Neuron (in vitro differentiated cells): Measurements from ENCODE around the gene IL37.

Source experiments
- H2AFZ ChIP-seq: one replicate; pipeline ENCODE4 v1.6.1; 2013; ENCODE audit warnings: low read depth, mild to moderate bottlenecking, inconsistent platforms, low read length, moderate library complexity
- H3K27me3 ChIP-seq: one replicate; pipeline ENCODE4 v1.6.1; 2013; ENCODE audit warnings: low read length; ENCODE audit not compliant: insufficient read depth
- H3K36me3 ChIP-seq: one replicate; pipeline ENCODE4 v1.6.1; 2013; ENCODE audit warnings: low read length; ENCODE audit not compliant: insufficient read depth
- H3K4me1 ChIP-seq: one replicate; pipeline ENCODE4 v1.6.1; 2013; ENCODE audit warnings: low read length; ENCODE audit not compliant: insufficient read depth
- H3K4me3 ChIP-seq: 2 replicates; pipeline ENCODE4 v1.5.1; 2013; ENCODE audit warnings: mild to moderate bottlenecking, low read length, moderate library complexity
- H3K9me3 ChIP-seq: one replicate; pipeline ENCODE4 v1.6.1; 2013; ENCODE audit warnings: low read length

IL37 gene

DNA sequence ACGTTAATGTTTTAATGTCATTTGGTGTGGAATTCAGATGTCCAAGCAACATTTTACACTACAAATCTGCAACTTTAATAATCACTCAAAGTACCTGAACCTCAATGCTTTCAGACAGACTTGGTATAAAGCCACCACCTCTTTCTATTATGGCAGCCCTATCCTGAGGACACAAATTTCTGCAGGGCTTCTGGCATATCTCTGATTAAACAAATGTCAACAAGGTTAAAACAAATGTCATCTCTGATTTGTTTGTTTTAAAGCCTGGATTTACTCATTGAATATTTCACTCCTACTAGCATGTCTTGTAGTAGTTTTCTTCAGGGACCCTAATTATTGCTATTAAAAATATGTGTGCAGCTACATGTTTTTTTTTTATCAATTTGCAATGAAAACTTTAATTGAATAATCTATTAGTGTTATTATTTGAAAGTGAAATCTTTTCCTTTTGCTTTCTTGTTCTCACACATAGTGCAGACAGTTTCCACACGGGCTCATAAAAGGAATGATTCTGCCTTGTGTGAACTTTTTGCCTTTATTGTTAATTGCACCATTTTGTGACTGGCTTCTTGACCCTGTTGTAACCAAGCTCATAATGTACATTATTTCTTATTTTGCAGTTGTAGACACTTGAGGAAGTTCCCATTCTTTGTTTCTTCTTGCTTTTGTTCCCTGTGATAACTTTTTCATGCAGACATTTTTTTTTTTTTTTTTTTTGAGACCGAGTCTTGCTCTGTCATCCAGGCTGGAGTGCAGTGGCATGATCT is 30.1 kb downstream of the IL37 start:
- Histone ChIP-seq H2AFZ (no peak overlapping the region), H3K36me3 (no peaks in the 10 kb centered on the region), H3K4me1 (no peaks in the 10 kb centered on the region), H3K9me3 (no peaks in the 10 kb centered on the region), H3K4me3 (no peak overlapping the region), H3K27me3 (peaks cover 7% of the 10 kb centered on the region)

DNA sequence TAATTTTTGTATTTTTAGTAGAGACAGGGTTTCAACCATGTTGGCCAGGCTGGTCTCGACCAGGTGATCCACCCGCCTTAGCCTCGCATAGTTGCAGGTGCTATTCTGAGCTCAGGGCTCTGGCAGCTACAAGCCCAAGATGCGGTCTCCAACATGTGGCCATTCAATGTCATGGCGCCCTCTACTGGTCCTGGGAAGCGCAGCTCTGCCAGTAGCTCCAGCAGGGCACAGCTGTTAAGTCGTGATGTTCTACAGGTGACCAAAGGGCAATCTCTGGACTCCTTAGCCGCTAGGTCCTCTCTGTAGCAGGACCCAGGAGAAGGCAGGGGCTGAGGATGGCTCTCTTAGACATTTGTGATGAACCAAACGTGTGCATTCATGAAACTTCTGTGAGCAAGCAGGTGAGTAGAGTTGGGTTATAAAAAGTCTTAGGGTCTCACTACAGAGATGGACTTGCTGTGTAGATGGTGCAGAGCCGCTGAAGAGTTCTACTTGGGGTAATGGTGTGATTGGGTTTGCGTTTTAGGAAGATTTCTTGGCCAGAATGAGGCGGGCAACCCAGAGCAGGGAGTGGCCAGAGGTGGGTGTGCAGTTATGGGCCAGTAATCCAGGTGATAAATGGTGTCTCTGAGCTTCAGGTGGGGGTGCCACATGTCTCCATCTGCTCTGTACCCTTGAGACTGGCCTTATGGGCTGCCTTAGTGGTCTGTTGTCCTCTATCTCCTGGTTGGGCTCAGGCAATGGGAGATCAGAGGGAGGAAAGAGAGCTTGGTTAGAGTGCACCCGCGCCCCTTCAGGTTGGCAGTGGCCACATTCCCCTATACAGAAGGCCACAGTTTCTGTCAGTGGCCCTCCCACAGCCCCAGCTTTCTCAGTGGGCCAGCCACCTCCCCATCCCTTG is 31.0 kb downstream of the IL37 start:
- no peaks in the 10 kb centered on the region for H3K9me3 ChIP-seq
- no peak overlapping the region for H2AFZ ChIP-seq
- no peaks in the 10 kb centered on the region for H3K4me1 ChIP-seq
- H3K4me3 ChIP-seq = no peak overlapping the region
- H3K36me3 ChIP-seq = no peaks in the 10 kb centered on the region
- peaks cover 7% of the 10 kb centered on the region for H3K27me3 ChIP-seq

- H3K27me3 ChIP-seq = peaks cover 7% of the 10 kb centered on the region
- H3K9me3 ChIP-seq = no peaks in the 10 kb centered on the region
- no peaks in the 10 kb centered on the region for H3K36me3 ChIP-seq
- H2AFZ ChIP-seq = no peak overlapping the region
- no peak overlapping the region for H3K4me3 ChIP-seq
- no peaks in the 10 kb centered on the region for H3K4me1 ChIP-seq
Measured at GRCh38 chr2:112942654-112943002, 31.7 kb downstream of the IL37 start.

DNA sequence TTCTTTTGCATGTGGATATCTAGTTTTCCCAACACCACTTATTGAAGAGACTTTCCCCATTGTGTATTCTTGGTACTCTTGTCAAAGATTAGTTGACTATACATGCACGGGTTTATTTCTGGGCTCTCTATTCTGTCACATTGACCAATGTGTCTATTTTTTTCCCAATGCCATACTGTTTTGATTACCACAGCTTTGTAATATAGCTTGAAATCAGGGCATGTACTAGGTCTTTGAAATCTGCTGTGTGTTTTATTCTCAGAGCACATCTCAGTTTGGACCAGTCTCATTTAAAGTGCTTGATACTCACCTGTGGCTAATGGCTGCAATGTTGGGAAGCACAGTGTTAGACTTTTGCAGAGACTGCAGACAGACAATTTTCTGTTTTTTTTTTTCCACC is 34.0 kb downstream of the IL37 start:
- H3K36me3 ChIP-seq = no peaks in the 10 kb centered on the region

DNA sequence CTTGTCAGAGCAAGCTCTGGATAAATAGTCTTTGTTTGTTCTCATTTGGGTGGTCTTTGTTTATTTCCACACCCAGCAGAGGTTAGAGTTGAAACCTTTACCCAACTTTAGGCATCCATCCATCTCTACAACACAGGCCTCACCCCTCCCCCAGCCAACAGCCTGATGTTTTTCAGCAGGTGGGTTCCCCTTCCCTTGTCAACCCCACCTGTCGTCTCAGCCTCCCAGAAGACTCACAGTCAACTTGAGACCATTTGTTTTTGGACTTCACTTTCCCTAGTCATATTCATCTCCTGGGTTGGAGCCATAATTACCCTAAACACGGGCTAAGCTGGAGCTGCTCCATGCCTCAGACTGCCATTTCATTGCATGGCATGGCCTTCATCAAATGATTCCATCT is 35.1 kb downstream of the IL37 start:
- H3K36me3 ChIP-seq = no peaks in the 10 kb centered on the region
- H3K27me3 ChIP-seq = no peaks in the 10 kb centered on the region
- H3K4me1 ChIP-seq = no peaks in the 10 kb centered on the region
- no peak overlapping the region for H3K4me3 ChIP-seq
- no peak overlapping the region for H2AFZ ChIP-seq
- H3K9me3 ChIP-seq = no peaks in the 10 kb centered on the region

More for the DNA sequence above, 34.0 kb downstream of the IL37 start:
- Histone ChIP-seq H3K27me3 (no peaks in the 10 kb centered on the region), H2AFZ (no peak overlapping the region), H3K9me3 (no peaks in the 10 kb centered on the region), H3K4me1 (no peaks in the 10 kb centered on the region), H3K4me3 (no peak overlapping the region)

- Histone ChIP-seq H2AFZ (no peak overlapping the region), H3K4me3 (no peak overlapping the region), H3K27me3 (no peaks in the 10 kb centered on the region), H3K4me1 (no peaks in the 10 kb centered on the region), H3K9me3 (no peaks in the 10 kb centered on the region), H3K36me3 (no peaks in the 10 kb centered on the region)
Measured at GRCh38 chr2:112947374-112947773, 36.4 kb downstream of the IL37 start.

GRCh38 chr2:112949456-112949855 is 38.5 kb downstream of the IL37 start:
- Histone ChIP-seq H2AFZ (no peak overlapping the region), H3K9me3 (no peaks in the 10 kb centered on the region), H3K36me3 (no peaks in the 10 kb centered on the region), H3K4me1 (no peaks in the 10 kb centered on the region), H3K4me3 (no peak overlapping the region), H3K27me3 (no peaks in the 10 kb centered on the region)

- Histone ChIP-seq H3K4me1 (no peaks in the 10 kb centered on the region), H3K9me3 (no peaks in the 10 kb centered on the region), H2AFZ (no peak overlapping the region)
Measured at GRCh38 chr2:112954364-112954763, 43.4 kb downstream of the IL37 start.

GRCh38 chr2:112957511-112957910 is 46.5 kb downstream of the IL37 start:
- Histone ChIP-seq H3K27me3 (no peaks in the 10 kb centered on the region), H3K4me1 (no peaks in the 10 kb centered on the region), H3K4me3 (no peak overlapping the region), H3K9me3 (no peaks in the 10 kb centered on the region), H3K36me3 (no peaks in the 10 kb centered on the region), H2AFZ (no peak overlapping the region)

More at GRCh38 chr2:112954364-112954763, 43.4 kb downstream of the IL37 start:
- no peaks in the 10 kb centered on the region for H3K27me3 ChIP-seq
- no peak overlapping the region for H3K4me3 ChIP-seq
- no peaks in the 10 kb centered on the region for H3K36me3 ChIP-seq

DNA sequence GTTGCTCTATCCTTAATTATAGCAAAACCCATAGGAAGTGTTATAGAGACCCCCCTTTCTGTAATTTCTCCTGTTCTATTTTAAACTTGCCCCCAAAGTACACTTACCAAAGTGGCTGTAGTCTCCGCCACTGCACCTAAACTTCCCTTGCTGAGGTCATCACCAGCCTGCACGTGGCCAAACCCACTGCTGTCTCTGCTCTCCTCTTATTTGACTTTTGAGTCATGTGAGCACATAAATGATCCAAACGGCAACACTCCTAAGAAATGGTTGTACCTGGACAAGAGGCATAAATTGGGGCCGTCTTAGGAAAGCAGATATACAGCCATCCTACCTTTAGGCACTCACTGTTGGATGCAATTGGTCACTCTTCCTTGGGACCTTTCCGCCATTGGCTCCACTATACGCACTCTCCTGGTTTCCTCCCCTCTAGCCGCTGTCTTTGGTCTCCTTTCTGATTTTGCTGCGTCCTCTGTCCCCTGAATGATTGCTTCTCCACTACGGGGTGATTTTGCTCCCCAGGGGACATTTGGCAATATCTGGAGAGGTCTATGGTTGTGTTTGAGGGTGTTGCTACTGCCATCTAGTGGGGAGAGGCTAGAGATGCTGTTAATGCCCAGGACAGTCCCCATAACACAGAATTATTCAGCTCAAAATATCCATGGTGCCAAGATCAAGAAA is 47.6 kb downstream of the IL37 start:
- no peaks in the 10 kb centered on the region for H3K36me3 ChIP-seq
- H3K4me3 ChIP-seq = no peak overlapping the region
- no peaks in the 10 kb centered on the region for H3K27me3 ChIP-seq
- H3K4me1 ChIP-seq = no peaks in the 10 kb centered on the region
- no peak overlapping the region for H2AFZ ChIP-seq
- H3K9me3 ChIP-seq = no peaks in the 10 kb centered on the region

- Histone ChIP-seq H3K36me3 (no peaks in the 10 kb centered on the region), H3K4me1 (no peaks in the 10 kb centered on the region), H3K9me3 (no peaks in the 10 kb centered on the region), H3K4me3 (no peak overlapping the region), H3K27me3 (no peaks in the 10 kb centered on the region), H2AFZ (no peak overlapping the region)
Measured at GRCh38 chr2:112959109-112959812, 48.3 kb downstream of the IL37 start.

- no peaks in the 10 kb centered on the region for H3K27me3 ChIP-seq
- H3K4me1 ChIP-seq = no peaks in the 10 kb centered on the region
- no peak overlapping the region for H3K4me3 ChIP-seq
- no peak overlapping the region for H2AFZ ChIP-seq
- no peaks in the 10 kb centered on the region for H3K9me3 ChIP-seq
- no peaks in the 10 kb centered on the region for H3K36me3 ChIP-seq
Measured at GRCh38 chr2:112960230-112960825, 49.4 kb downstream of the IL37 start.
